Stimulated activated CD8-positive, alpha-beta memory T cell treated with anti-CD3 and anti-CD28 coated beads, Interleukin-4, amount 100 ng/mL, for 1 hour (primary cell): ENCODE measurements around the gene SUCO.

Experiments used
- DNase-seq, 2 donors: peaks; one replicate each; pipeline ENCODE4 v3.0.0-alpha.2; 2020; ENCODE audit warnings: low read depth in 2 of 2, low spot score in 1 of 2

The SUCO gene

GRCh38 chr1:172515927-172516326, 17.0 kb upstream of the SUCO start:
- no peak for DNase-seq

GRCh38 chr1:172517081-172517480, 15.9 kb upstream of the SUCO start:
- no peak for DNase-seq

GRCh38 chr1:172517545-172517944, 15.4 kb upstream of the SUCO start:
- DNase-seq = no peak

GRCh38 chr1:172529304-172529703, 3.6 kb upstream of the SUCO start:
- no peak for DNase-seq

GRCh38 chr1:172530000-172530399, 3.0 kb upstream of the SUCO start:
- DNase-seq = no peak

- DNase-seq = no peak
Measured at GRCh38 chr1:172531412-172532182, 1.4 kb upstream of the SUCO start.

GRCh38 chr1:172532183-172532699, 709 bp upstream of the SUCO start:
- DNase-seq = peak; percentile 59 to 73

- DNase-seq = no peak
Measured at GRCh38 chr1:172533513-172534151, 682 bp downstream of the SUCO start.

- no peak for DNase-seq
Measured at GRCh38 chr1:172536256-172536655, 3.3 kb downstream of the SUCO start.

- DNase-seq = no peak
Measured at GRCh38 chr1:172537366-172537765, 4.4 kb downstream of the SUCO start.

GRCh38 chr1:172537827-172538391, 5.0 kb downstream of the SUCO start:
- DNase-seq = no peak

GRCh38 chr1:172540635-172541034, 7.7 kb downstream of the SUCO start:
- no peak for DNase-seq

GRCh38 chr1:172544481-172545104, 11.6 kb downstream of the SUCO start:
- DNase-seq = no peak

- DNase-seq = no peak
Measured at GRCh38 chr1:172545396-172546004, 12.6 kb downstream of the SUCO start.

- DNase-seq = no peak
Measured at GRCh38 chr1:172547071-172547470, 14.1 kb downstream of the SUCO start.

GRCh38 chr1:172549621-172550280, 16.8 kb downstream of the SUCO start:
- DNase-seq = no peak

GRCh38 chr1:172551279-172551678, 18.3 kb downstream of the SUCO start:
- no peak for DNase-seq

GRCh38 chr1:172554915-172555314, 22.0 kb downstream of the SUCO start:
- DNase-seq = no peak

- no peak for DNase-seq
Measured at GRCh38 chr1:172556461-172556860, 23.5 kb downstream of the SUCO start.

- DNase-seq = no peak
Measured at GRCh38 chr1:172557270-172557669, 24.3 kb downstream of the SUCO start.
